Gastrocnemius medialis (tissue), 4 donors: ENCODE measurements around the gene NT5DC4.

ENCODE experiments used
- POLR2A ChIP-seq, 2 donors: fragments of 450-650 bp; IDR thresholded peaks; one replicate each; pipeline ENCODE4 v1.6.1; 2017; ENCODE audit warnings: antibody characterized with exemption in 2 of 2, mild to moderate bottlenecking in 2 of 2, moderate library complexity in 2 of 2
- TF ChIP-seq, protein P1 (sequence below), 5 experiments: fragments of 450-650 bp in 3 of 5; fragments of 200-600 bp in 2 of 5; sonication (generic) in 2 of 5; IDR thresholded peaks in 4 of 5; conservative IDR thresholded peaks in 1 of 5; 1 replicate in 4 of 5; 2 replicates in 1 of 5; pipeline ENCODE4 v1.5.1; 2016 to 2019; ENCODE audit warnings: antibody characterized with exemption in 5 of 5, mild to moderate bottlenecking in 3 of 5, moderate library complexity in 3 of 5

DNA sequence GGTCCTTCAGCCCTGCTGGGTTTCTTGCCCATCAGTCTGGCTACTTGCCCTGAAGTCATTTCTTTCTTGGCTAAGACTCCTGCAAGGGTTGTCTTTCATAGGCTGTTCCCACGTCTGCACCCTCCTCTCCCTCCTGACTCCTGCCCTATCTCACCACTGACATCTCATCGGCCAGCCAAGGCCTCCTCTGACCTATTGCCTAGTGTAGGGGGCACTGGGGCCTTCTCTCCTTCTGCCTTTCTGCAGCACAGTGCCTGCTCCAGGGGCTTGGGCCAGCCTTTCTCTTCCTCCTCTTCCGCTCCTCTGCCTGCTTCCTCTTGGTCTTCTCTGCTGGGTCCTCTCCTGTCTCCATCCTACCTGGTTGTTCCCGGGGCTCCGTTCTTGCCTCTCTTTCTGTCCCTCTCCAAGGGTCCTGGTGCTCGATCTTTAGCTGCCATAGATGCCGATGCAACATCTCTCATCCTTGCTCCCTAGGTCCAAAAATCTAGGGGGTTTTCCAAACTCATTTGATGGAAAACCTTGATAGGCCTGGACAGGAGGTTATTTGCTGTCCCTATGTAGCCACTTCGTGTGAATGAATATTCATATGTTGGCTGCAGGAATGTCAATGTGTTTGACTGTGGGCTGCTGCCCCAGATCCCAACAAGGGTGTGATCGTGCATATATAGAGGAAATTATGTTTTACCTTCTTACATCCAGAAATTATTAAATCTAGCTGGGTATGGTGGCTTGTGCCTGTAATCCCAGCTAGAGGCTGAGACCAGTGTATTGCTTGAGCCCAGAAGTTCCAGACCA, 9.7 kb upstream of the NT5DC4 start:
- TF ChIP-seq, protein P1, sequence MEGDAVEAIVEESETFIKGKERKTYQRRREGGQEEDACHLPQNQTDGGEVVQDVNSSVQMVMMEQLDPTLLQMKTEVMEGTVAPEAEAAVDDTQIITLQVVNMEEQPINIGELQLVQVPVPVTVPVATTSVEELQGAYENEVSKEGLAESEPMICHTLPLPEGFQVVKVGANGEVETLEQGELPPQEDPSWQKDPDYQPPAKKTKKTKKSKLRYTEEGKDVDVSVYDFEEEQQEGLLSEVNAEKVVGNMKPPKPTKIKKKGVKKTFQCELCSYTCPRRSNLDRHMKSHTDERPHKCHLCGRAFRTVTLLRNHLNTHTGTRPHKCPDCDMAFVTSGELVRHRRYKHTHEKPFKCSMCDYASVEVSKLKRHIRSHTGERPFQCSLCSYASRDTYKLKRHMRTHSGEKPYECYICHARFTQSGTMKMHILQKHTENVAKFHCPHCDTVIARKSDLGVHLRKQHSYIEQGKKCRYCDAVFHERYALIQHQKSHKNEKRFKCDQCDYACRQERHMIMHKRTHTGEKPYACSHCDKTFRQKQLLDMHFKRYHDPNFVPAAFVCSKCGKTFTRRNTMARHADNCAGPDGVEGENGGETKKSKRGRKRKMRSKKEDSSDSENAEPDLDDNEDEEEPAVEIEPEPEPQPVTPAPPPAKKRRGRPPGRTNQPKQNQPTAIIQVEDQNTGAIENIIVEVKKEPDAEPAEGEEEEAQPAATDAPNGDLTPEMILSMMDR (IDR thresholded peaks at IDR 0.05 in 4 of 5, conservative IDR thresholded peaks at IDR 0.05 in 1 of 5): no peak
- no peak for TF ChIP-seq POLR2A (IDR thresholded peaks at IDR 0.05)
